ENCODE measurements around the gene TDRD12.
"Not testable (repeated sequence)": the region's sequence is repeated elsewhere in the genome, so short reads cannot be mapped to it uniquely, and the experiment has no call there.

The TDRD12 gene

GRCh38 chr19:32693151-32694108 is 26.1 kb upstream of the TDRD12 start:
- DNase-seq (ENCODE audit: low spot score): peak; percentile 18

GRCh38 chr19:32694316-32694715 is 25.3 kb upstream of the TDRD12 start:
- DNase-seq (ENCODE audit: low spot score): not testable (repeated sequence)

GRCh38 chr19:32694851-32695250 is 24.7 kb upstream of the TDRD12 start:
- not testable (repeated sequence) for DNase-seq (ENCODE audit: low spot score)

- DNase-seq (ENCODE audit: low spot score): not testable (repeated sequence)
Measured at GRCh38 chr19:32695506-32695905, 24.1 kb upstream of the TDRD12 start.

GRCh38 chr19:32696771-32697170 is 22.8 kb upstream of the TDRD12 start:
- DNase-seq (ENCODE audit: low spot score): peak; percentile 36

- not testable (repeated sequence) for DNase-seq (ENCODE audit: low spot score)
Measured at GRCh38 chr19:32700129-32700528, 19.4 kb upstream of the TDRD12 start.

GRCh38 chr19:32702010-32702409 is 17.6 kb upstream of the TDRD12 start:
- DNase-seq (ENCODE audit: low spot score): no peak

GRCh38 chr19:32704006-32704405 is 15.6 kb upstream of the TDRD12 start:
- DNase-seq (ENCODE audit: low spot score): not testable (repeated sequence)

- DNase-seq (ENCODE audit: low spot score): peak; percentile 48
Measured at GRCh38 chr19:32708457-32708856, 11.1 kb upstream of the TDRD12 start.

- DNase-seq (ENCODE audit: low spot score): no peak
Measured at GRCh38 chr19:32709032-32709431, 10.5 kb upstream of the TDRD12 start.

- no peak for DNase-seq (ENCODE audit: low spot score)
Measured at GRCh38 chr19:32711747-32712146, 7.8 kb upstream of the TDRD12 start.

GRCh38 chr19:32716203-32716602 is 3.4 kb upstream of the TDRD12 start:
- DNase-seq (ENCODE audit: low spot score): not testable (repeated sequence)

- DNase-seq (ENCODE audit: low spot score): no peak
Measured at GRCh38 chr19:32717496-32717895, 2.1 kb upstream of the TDRD12 start.

GRCh38 chr19:32718286-32718685 is 1.3 kb upstream of the TDRD12 start:
- no peak for DNase-seq (ENCODE audit: low spot score)

- no peak for DNase-seq (ENCODE audit: low spot score)
Measured at GRCh38 chr19:32720216-32720935, 809 bp downstream of the TDRD12 start.

GRCh38 chr19:32720936-32721250 is 1.3 kb downstream of the TDRD12 start:
- DNase-seq (ENCODE audit: low spot score): no peak

- no peak for DNase-seq (ENCODE audit: low spot score)
Measured at GRCh38 chr19:32735936-32736335, 16.4 kb downstream of the TDRD12 start.

GRCh38 chr19:32743021-32743420 is 23.5 kb downstream of the TDRD12 start:
- DNase-seq (ENCODE audit: low spot score): no peak

- DNase-seq (ENCODE audit: low spot score): no peak
Measured at GRCh38 chr19:32743447-32743846, 23.9 kb downstream of the TDRD12 start.

- DNase-seq (ENCODE audit: low spot score): no peak
Measured at GRCh38 chr19:32744555-32745325, 25.2 kb downstream of the TDRD12 start.

- peak; percentile 26 for DNase-seq (ENCODE audit: low spot score)
Measured at GRCh38 chr19:32745594-32746251, 26.2 kb downstream of the TDRD12 start.

Data from kidney tubule cell (primary cell).